DLD1 (cell line): ENCODE measurements around the gene EPDR1.
"Not testable (repeated sequence)": the region's sequence is repeated elsewhere in the genome, so short reads cannot be mapped to it uniquely, and the experiment has no call there.

Experiments
- in situ Hi-C: cut with HindIII; loops from 2 replicates; pipeline ENCODE4 v1.10.0; 2017; ENCODE audit warnings: low sequenced_read_pairs

The EPDR1 gene

DNA sequence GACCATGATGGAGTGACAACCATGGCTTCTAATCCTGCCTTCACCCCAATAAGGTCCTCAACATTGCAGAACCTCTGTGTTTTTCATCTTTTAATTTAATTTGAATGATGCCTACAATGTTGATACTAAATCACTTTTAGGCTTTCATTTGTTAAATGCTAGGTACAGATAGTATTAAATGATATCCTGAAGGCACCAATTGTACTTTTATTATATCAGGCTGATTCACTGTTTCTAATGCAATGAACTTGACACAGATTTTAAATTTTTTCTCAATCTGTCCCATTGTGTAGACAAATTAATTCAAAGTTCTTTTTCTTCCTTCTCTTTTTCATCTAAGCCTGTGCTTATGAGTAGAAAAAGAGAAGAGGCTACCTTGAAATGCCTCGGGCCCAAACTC is 5.2 kb downstream of the EPDR1 start:
- in situ Hi-C loops: no loop called here

DNA sequence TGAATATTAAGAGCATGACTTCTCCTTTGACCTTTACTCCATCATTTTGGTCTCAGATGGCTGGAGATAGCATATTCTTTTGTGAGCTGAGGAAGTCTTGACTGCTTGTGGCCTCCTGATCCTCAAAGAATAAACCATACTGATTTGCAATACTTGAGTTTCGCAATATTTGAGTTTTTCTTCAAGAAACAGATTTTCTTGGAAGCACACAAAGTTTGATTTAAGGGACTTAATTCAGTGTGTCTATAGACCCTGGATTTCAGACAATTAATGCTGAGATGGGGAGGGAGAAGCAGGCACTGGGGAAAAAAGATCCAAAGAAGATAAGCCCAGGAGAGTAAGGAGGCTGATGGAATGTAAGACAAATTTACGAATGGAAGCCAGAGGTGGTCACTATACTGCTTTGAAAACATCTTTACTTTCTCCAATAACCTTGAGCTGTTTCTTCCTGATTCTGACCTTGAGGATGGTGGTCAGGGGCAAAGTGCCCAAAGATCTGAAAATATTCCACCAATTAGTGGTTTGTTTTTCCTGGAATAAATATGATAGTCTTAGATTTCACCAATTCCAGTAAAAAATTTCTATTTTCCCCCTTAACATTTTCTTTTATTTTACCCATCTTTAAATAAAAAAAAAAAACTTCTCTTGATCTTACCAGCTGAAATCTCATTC is 7.5 kb downstream of the EPDR1 start:
- in situ Hi-C loops: no loop called here

DNA sequence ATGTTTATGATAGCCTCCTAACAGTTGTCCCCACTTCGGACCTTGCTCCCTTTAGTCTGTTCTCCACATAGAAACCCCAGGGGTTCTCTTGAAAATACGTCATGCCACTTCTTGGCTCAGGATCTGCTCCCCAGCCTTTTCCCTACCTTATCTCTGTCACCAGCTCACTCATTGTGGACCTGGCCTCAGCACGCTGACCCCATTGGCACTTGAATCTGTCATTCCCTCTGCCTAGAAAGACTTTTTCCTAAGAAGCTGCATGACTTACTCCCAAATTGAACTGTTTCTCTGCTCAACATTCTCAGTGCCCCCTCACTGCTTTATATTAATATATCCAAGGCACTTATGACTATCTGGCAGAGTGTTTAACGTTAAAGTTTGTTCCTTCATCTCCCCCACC is 8.4 kb downstream of the EPDR1 start:
- in situ Hi-C loops: no loop called here

DNA sequence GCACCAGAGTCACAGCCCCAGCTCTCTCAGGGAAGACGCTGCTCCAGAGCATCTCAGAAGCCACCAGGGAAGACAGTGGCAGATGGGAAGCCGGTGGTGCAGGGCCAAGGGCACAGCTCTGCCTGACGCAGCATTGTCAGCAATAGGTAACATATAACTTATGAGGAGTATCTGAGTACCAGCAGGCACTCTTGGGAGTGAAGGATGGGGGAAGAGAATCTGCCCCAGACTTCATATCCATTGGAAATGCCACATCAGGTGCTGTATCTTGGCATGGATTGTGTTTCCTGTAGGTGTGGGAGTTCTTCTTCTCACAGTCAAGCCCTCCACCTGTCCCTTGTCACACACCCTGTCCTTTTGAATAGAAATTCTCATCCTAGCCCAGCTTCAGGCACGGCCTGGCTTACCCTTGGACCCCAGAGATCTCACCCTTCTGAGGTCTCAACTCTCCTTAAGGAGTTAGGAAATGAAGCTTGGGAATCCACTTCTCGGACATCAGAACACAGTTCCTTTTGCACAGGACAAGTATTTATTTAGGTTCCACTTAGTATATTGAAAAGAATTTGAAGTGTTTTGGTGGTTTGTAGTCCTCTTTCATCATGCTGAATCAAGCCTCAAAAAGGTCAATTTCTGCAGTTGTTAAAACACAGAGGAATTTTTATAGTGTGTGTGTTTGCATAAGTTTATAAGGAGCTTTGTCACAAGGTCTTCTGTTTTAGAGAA is 9.9 kb downstream of the EPDR1 start:
- in situ Hi-C loops: no loop called here

DNA sequence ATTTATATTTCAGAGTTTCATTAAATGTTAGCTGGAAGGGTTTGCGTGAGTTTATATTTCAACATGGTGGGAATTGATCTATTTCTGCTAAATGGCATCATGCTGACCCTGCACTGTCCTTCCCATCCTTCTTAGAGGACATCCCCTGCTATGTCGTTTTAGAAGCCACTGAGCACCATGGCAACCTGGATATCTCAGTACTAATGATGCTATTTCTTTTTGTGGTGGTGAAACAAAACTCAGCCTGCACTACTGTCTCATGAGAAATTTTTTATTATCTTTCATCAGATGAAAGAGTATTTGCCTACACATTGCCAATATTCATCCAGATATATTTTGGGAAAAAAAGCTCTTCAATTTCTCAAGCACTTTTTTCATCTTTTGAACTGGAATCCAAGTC is 12.1 kb downstream of the EPDR1 start:
- in situ Hi-C loops: no loop called here

DNA sequence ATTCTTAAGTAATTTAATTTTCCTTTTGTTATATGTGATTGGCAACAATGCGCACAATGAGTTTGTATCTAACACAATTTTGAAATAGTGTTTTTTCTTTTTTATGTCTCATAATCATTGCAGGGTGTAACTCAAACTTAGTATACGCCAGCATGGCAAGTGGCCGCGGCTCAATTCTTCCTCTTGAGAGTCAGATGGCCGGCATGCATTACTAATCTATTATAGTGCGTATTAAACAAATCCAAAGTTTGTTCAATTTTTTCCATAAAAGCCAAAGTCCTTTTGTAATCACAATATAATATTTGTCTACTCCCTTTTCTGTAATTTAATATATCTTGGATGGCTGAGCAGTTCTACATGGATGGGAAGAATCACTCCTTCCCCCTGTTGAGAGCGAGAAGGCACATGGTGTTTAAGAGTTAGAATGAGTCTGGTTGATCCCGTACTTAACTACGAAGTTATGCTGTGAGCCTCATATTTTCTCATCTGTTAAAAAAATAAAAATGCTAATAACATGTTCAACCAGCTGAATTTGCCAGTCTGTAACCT is 12.7 kb downstream of the EPDR1 start:
- in situ Hi-C loops: no loop called here

DNA sequence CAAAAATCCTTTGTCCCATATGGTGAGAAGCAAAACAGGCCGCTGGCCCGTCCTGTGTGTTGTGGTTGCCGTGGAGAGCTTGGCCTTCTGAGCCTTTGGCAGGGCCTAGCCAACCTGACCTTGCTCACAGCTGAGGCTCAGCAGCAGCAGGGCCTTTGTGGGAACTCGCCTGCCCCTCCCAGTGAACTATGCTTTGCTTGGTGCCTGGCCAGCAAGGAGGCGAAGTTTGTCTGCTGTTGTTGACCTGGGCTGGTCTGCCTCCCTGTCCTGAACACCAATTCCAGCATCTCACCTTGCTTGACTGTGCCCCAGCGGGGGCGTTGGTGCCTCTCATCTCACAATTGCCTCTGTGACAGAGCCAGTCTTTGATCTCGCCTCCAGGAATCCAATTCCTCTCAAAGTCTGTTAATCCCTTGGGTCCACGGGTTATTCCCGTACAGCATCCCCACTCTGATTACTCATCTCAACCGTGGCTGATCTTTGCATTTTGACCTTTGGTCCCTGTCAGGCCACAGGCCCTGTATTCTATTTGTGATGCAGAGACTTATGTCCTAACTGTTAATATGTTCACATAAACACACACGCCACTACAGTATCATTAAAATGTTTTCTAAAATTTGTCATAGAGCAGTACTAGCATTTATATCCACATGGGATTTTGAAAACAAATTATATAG is 22.6 kb downstream of the EPDR1 start:
- in situ Hi-C loops: no loop called here

DNA sequence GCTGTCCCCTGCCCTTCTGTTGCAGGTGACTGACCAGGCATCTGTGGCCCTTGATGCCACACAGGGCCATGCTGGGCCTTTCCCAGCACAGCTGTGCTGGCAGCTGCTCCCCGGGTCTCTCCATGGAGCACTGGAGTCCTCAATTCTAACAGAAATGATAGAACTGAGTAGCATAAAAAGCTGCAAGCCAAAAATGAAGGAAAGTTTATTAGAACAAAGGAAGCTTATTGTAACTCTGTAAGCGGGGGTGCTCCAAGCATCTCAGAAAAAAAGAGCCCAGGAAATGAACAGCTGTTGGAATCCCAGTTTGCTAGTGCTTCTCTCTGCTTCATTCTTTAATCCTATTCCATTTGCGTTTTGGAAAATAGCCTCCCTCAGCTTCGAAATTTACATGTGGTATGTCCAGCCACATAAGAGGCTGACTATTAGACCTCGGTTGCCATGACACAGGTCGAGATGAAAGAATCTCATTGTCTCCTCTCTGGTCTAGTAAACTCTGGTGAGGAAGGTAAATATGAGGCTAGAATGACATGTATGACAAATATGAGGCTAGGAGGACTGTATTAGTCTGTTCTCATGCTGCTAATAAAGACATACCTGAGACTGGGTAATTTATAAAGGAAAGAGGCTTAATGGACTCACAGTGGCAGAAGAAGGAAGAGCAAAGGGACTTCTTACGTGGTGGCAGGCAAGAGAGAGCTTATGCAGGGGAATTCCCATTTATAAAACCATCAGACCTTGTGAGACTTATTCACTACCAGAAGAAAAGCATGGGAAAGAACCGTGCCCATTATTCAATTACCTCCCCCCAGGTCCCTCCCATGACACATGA is 23.7 kb downstream of the EPDR1 start:
- in situ Hi-C loops: no loop called here

DNA sequence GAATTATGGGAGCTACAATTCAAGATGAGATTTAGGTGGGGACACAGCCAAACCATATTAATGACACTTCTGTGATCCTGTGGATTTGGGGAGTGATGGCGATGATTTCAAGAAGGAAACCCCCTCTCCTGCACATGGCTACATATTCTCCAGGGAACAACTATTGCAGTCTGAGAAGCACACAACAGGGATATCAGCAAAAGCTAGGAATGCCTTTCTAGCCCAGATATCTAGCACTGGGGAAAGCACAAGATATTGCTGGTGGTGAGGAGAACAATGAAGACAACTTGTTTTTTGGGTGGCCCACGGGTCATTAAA is 24.3 kb downstream of the EPDR1 start:
- in situ Hi-C loops: no loop called here

DNA sequence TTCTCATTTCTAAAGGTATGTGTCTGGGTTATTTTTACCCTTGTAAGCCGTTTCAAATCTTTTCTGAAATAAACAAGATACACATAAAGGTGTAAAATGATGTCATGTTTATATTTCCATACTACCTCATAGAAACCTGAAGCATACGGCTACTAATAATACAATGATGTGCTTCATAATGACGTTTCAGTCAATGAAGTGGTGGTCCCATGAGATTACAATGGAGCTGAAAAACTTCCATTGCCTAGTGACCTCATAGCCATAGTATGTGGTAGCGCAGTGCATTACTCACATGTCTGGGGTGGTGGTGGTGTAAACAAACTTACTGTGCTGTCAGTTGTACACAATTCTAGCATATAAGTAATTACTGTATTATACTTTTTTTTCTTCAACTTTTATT is 24.9 kb downstream of the EPDR1 start:
- in situ Hi-C loops: no loop called here

DNA sequence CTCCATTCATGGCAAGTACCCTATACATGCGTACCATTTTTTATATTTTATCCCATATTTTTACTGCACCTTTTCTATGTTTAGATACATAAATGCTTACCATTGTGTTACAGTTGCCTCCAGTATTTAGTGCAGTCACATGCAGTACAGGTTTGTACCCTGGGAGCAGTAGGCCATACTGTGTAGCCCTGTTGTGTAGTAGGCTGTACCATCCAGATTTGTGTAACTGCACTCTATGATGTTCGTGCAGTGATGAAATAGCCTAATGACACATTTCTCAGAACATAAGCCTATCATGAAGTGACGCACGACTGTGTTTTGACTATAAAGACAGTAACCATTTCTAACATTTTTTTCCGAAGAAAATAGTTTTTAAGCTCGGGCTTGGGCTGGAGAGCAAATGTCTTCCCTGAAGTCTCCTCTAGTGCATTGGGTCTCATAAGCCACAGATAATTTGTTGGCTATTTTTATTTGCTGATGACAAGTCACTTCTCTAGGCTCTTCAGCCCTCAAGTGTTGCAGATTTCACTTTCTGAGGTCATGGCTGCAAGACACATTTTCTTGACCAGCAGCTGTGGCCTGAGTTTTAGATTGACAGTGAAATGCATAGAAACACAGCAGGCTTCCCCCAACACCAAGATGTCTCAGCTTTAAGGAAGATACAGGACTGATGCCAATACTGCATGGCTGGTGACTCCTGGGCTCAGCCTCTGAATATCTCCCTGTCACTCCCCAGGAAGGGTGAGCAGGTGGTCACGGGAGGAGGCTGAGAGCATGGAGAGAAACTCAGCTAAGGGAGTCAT is 26.9 kb downstream of the EPDR1 start:
- in situ Hi-C loops: no loop called here

DNA sequence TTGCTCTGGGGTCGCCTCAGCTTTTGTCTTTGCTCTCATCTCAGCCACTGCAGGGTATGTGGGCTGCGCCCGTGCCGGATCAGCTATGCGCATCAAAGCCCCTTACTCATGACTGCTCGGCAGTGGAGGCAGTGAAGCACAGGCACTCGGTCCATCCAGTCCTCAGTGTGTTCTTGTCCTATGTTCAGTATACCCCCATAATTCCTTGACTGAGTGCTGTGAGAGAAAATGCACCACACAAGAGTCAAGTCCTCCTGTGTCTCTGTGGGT is 27.4 kb downstream of the EPDR1 start:
- in situ Hi-C loops: no loop called here

DNA sequence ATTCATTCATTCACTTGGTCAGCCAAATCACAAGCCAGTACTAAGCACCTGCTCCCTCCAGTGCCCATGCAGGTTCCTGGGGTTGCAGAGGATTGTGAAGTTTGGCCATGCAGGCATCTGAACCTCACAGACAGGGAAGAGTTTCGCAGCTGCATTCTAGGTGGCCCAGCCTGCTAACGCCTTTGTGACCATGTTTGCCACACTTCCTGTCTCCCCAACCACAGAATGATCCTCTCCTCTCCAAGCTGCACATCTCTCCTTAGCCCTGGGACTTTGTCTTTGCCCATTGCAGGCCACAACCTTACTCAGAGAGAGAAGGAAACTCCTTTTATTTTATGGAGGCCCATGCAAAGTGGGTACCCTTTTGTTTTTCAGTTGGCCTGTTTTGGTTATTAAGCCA is 31.8 kb downstream of the EPDR1 start:
- in situ Hi-C loops: no loop called here

DNA sequence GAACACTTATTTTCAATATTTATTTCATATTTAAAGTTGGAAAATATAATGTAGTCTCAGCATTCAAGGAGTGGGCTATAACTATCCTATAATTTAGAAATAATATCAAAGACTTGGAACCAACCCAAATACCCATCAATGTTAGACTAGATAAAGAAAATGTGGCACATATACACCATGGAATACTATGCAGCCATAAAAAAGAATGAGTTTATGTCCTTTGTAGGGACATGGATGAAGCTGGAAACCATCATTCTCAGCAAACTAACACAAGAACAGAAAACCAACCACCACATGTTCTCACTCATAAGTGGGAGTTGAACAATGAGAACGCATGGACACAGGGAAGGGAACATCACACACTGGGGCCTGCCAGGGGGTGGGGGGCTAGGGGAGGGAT is 33.8 kb downstream of the EPDR1 start:
- in situ Hi-C loops: not testable (repeated sequence)

DNA sequence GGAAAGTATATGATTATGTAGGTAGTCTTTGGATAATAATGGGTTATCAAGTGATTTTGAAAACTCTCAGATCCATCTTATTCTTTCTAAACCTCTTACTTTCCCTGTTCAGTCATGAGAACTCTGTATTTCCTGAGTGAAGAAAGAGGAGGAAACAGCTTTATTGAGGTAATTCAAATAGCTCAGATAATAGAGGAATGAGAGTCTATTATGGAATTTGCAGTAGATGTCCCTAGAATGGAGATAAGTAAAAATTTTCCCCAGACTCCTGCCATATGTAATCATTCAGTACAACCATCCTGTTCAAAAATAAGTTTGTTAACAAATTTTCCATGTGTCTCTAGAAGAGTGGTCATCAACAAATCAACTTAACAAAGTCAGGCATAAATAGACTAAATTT is 36.4 kb downstream of the EPDR1 start:
- in situ Hi-C loops: no loop called here

DNA sequence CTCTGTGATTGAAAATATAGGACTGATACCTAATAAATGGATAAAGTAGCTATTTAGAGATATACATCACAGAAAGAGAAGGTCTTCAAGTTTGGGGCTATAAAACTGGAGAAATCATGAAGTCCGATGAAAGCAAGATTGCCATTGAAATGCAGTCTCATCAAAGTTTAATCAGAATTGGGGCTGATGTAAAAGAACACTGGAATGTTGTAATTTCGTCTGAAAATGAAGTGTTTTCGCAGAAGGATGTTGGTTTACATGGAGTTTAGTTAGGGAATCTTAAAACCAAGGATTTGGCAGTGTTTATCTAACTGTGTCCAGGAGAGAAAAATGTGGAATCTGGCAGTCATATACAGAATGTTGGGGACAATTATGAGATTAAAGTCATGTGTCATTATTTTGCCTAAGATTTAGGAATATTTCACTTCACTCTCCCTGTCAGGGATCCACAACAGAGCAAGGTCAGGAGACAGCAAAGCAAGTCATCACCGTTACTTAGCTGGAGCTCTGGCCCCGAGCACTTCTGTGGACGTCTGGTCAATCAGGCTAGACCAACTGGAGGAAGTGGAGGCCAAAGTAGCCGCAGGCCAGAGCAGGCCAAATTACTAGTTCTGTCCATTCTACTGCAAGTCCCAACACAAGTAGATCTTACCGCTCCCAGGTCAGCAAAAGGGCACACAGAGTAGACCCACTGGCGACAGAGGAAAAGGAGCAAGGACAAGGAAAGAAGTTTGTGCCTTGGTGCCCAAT is 37.0 kb downstream of the EPDR1 start:
- in situ Hi-C loops: no loop called here

DNA sequence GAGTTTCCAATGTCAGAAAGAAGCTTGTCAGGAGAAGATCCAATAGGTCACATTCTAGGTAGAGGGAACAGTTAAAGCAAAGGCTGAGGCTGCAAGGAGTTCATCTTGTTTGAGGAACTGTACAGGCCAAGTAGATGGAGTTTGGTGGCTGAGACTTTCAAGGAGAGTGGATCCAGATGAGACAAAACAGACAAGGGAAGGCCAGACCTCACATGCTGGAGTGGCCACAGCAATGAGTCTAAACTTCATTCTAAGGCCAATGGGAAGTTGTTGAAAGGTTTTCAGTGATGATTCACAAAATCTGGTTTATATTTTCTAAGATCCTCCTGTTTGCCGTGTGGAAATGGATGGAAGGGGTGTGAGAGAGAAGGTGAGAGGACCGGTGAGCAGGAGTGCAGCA is 40.0 kb downstream of the EPDR1 start:
- in situ Hi-C loops: no loop called here

DNA sequence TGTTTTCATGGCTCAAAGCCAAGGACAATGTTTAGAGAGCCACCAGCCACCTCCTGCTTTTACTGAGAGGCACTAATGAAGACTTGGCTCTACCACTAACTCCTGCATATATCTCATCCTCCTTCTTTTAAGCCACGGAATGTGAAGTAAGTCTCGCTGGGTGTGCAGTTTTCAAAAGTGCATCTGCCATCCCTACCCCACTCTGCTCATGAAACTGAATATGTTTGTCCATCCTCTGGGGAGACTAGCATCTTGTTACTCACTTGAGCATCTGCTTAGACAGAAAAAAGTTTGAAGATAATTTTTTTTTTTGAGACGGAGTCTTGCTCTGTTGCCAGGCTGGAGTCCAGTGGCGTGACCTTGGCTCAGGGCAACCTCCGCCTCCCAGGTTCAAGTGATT is 40.8 kb downstream of the EPDR1 start:
- in situ Hi-C loops: no loop called here

DNA sequence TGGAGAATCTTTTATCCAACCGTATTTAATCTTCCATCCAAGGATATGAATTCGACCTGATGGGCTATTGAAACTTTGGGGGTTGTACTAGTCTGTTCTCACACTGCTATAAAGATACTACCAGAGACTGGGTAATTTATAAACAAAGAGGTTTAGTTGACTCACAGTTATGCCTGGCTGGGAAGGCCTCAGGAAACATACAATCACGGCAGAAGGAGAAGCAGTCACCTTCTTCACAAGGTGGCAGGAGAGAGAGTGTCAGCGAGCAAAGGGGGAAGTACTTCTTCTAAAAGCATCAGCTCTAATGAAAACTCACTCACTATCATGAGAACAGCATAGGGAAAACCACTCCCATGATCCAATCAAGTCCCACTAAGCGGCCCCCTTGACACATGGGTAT is 43.8 kb downstream of the EPDR1 start:
- in situ Hi-C loops: no loop called here

DNA sequence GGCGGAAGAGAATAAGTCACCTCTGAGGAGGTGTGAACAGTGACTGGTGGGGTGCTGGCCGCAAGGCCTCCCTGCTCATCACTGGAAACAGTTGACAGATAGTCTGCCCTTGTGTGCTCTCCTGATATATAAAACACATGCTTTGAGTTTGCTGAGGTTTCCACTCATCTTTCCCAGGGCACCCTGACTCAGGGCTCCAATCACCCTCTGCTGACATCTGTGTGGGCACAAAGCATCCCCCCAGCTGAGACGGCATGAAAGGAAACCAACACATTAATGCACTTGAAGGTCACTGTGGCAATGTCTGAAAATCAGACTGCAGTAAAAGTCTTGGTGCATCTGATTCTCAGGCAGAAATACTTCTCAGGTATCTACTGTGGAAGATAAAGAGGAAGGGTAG is 49.8 kb downstream of the EPDR1 start:
- in situ Hi-C loops: no loop called here
